T-cell (primary cell): ENCODE measurements around the gene SUSD1. TPM values are rescaled to one million over a fixed set of nuclear protein-coding genes. Genes with fewer than 3 reads are reported as not detected.

Source experiments
- ATAC-seq, 4 experiments: fragments of 200-7000 bp in 3 of 4; fragments of 150-1000 bp in 1 of 4; cut with Tn5 transposase; replicated peaks in 1 of 4; 1 replicate in 3 of 4; 2 replicates in 1 of 4; pipeline ENCODE4 v1.10.0; 2021; ENCODE audit warnings: moderate library complexity in 3 of 4, mild to moderate bottlenecking in 2 of 4, moderate number of reproducible peaks in 1 of 4
- CTCF ChIA-PET, 2 donors: fragments of 300-600 bp; sonication (Branson Sonifier 250); formaldehyde crosslinking; loops; one replicate each; lab custom pipeline; 2022; ENCODE audit warnings: antibody characterized with exemption in 2 of 2; lab: Charles Lee
- POLR2A ChIA-PET, 2 donors: fragments of 300-600 bp; sonication (Branson Sonifier 250); formaldehyde crosslinking; loops; one replicate each; lab custom pipeline; 2022; ENCODE audit warnings: antibody characterized with exemption in 2 of 2; lab: Charles Lee
- DNase-seq, 35 experiments: peaks; one replicate each; pipeline versions ENCODE4 v3.0.0 to v3.0.0-alpha.2; 2013 to 2023
- H3K27ac ChIP-seq: one replicate; pipeline ENCODE4 v1.5.1; 2013; ENCODE audit warnings: low read length
- H3K27me3 ChIP-seq, 2 experiments: replicated peaks in 1 of 2; 1 replicate in 1 of 2; 2 replicates in 1 of 2; pipeline versions ENCODE4 v1.6.1 to v1.7.0; 2013; ENCODE audit warnings: low read length in 1 of 2, mixed read lengths in 1 of 2; ENCODE audit not compliant: control insufficient read depth in 2 of 2, insufficient read depth in 2 of 2; ENCODE audit errors: extremely low read depth in 1 of 2
- H3K36me3 ChIP-seq, 2 donors: 1 replicate in 1 of 2; 2 replicates in 1 of 2; pipeline versions ENCODE4 v1.6.1 to v1.7.0; 2013; ENCODE audit warnings: low read length in 1 of 2; ENCODE audit not compliant: control insufficient read depth in 2 of 2, insufficient read depth in 1 of 2; ENCODE audit errors: extremely low read depth in 1 of 2
- H3K4me1 ChIP-seq, 2 experiments: 1 replicate in 1 of 2; 2 replicates in 1 of 2; pipeline versions ENCODE4 v1.6.1 to v1.7.0; 2013; ENCODE audit warnings: low read length in 2 of 2, mixed read lengths in 1 of 2; ENCODE audit not compliant: insufficient read depth in 2 of 2, control insufficient read depth in 1 of 2; ENCODE audit errors: extremely low read depth in 1 of 2
- H3K4me3 ChIP-seq, 2 donors: 1 replicate in 1 of 2; 2 replicates in 1 of 2; pipeline versions ENCODE4 v1.5.1 to v1.7.0; 2013; ENCODE audit warnings: mild to moderate bottlenecking in 2 of 2, low read length in 1 of 2, moderate library complexity in 1 of 2; ENCODE audit not compliant: control insufficient read depth in 1 of 2; ENCODE audit errors: extremely low read depth in 1 of 2
- H3K9me3 ChIP-seq: 2 replicates; pipeline ENCODE4 v1.7.0; 2013
- H3K27ac Mint-ChIP-seq, 2 donors: one replicate each; pipeline ENCODE4 v1.8.0; 2020 to 2021; ENCODE audit warnings: mild to moderate bottlenecking in 2 of 2, mixed read lengths in 2 of 2
- H3K27me3 Mint-ChIP-seq, 2 donors: one replicate each; pipeline ENCODE4 v1.8.0; 2021 to 2022; ENCODE audit warnings: mixed read lengths in 2 of 2
- H3K36me3 Mint-ChIP-seq: one replicate; pipeline ENCODE4 v1.8.0; 2021; ENCODE audit warnings: mixed read lengths
- H3K4me1 Mint-ChIP-seq, 3 donors: one replicate each; pipeline ENCODE4 v1.8.0; 2020 to 2022; ENCODE audit warnings: mixed read lengths in 3 of 3, mild to moderate bottlenecking in 1 of 3
- H3K4me3 Mint-ChIP-seq, 3 donors: one replicate each; pipeline ENCODE4 v1.8.0; 2020 to 2022; ENCODE audit warnings: mild to moderate bottlenecking in 3 of 3, mixed read lengths in 3 of 3, moderate library complexity in 3 of 3
- H3K9me3 Mint-ChIP-seq, 3 donors: one replicate each; pipeline ENCODE4 v1.8.0; 2020 to 2022; ENCODE audit warnings: mixed read lengths in 3 of 3
- WGBS: methylation state at CpG from one replicate; pipeline ENCODE4 v1.1.5; 2013; ENCODE audit warnings: missing lambda C conversion rate; ENCODE audit not compliant: insufficient coverage; 5-methylcytosine and 5-hydroxymethylcytosine counted together
- total RNA-seq, 35 experiments: library from RNA in 6 of 35; stranded (reverse) in 6 of 35; fragments of 120-200 nt in 1 of 35; gene quantifications; one replicate each; pipeline versions ENCODE4 v1.2.1 to v1.2.4 and lab custom pipeline; 2013 to 2026

SUSD1 gene
- total RNA-seq, 5 donors from 2014 or later (not counting 1 experiment from before 2014, with no cell fraction given) = 5.6 to 17.5 (median 7.9) TPM

- ChIA-PET POLR2A (interaction anchor here in 1 of 2 donors (0.7 kb wide), 1 partner anchor 317 kb away, joined by 4 read pairs; no protein-coding TSS in a partner anchor), CTCF (interaction anchor here in 1 of 2 donors (0.6 to 0.7 kb wide), 2 partner anchors 27 to 190 kb away, joined by 3 to 5 read pairs; no protein-coding TSS in a partner anchor)
- H3K9me3 Mint-ChIP-seq = peaks cover 0 to 4% (median 0%) of the 10 kb centered on the region in 3 donors
- peaks cover 15 to 49% of the 10 kb centered on the region in 2 experiments for H3K4me1 ChIP-seq
- H3K27ac ChIP-seq = no peak overlapping the region
- peaks cover 20% of the 10 kb centered on the region for H3K36me3 Mint-ChIP-seq
- H3K27me3 Mint-ChIP-seq = no peaks in the 10 kb centered on the region
- H3K36me3 ChIP-seq = no peaks in the 10 kb centered on the region
- no peak overlapping the region for H3K4me3 ChIP-seq
- no peaks in the 10 kb centered on the region for H3K27me3 ChIP-seq
- H3K4me3 Mint-ChIP-seq = no peak overlapping the region
- no peak overlapping the region for H3K27ac Mint-ChIP-seq
- DNase-seq = no peak
- H3K4me1 Mint-ChIP-seq = peaks cover 69 to 86% (median 77%) of the 10 kb centered on the region in 3 donors
- H3K9me3 ChIP-seq = no peaks in the 10 kb centered on the region
- WGBS = 100% methylated on average over 3 of the region's 5 CpGs
- ATAC-seq = no peak
These were observed 4.1 kb downstream of the SUSD1 start for GRCh38 chr9:112170968-112171367.

GRCh38 chr9:112170235-112170634 lies 4.9 kb downstream of the SUSD1 start:
- ChIA-PET CTCF (no interaction called here), POLR2A (no interaction called here)
- Histone ChIP-seq H3K27ac (no peak overlapping the region), H3K27me3 (no peaks in the 10 kb centered on the region), H3K36me3 (no peaks in the 10 kb centered on the region), H3K4me3 (no peak overlapping the region), H3K9me3 (no peaks in the 10 kb centered on the region), H3K4me1 (peaks cover 15 to 41% of the 10 kb centered on the region in 2 experiments)
- Mint-ChIP-seq H3K4me1 (peaks cover 67 to 86% (median 75%) of the 10 kb centered on the region in 3 donors), H3K9me3 (peaks cover 0 to 4% (median 0%) of the 10 kb centered on the region in 3 donors), H3K36me3 (peaks cover 20% of the 10 kb centered on the region), H3K27ac (no peak overlapping the region), H3K4me3 (no peak overlapping the region), H3K27me3 (no peaks in the 10 kb centered on the region)
- DNase-seq (no peak), ATAC-seq (no peak)
- 95% methylated on average over 4 of the region's 4 CpGs for WGBS

GRCh38 chr9:112169368-112169767 lies 5.7 kb downstream of the SUSD1 start:
- Mint-ChIP-seq H3K4me3 (peak overlapping the region in 1 of 3 donors; percentile 29), H3K9me3 (peaks cover 0 to 4% (median 0%) of the 10 kb centered on the region in 3 donors), H3K36me3 (peaks cover 19% of the 10 kb centered on the region), H3K27ac (peak overlapping the region in 1 of 2 donors; percentile 27), H3K4me1 (peaks cover 65 to 82% (median 73%) of the 10 kb centered on the region in 3 donors), H3K27me3 (no peaks in the 10 kb centered on the region)
- Histone ChIP-seq H3K4me1 (peaks cover 15 to 38% of the 10 kb centered on the region in 2 experiments), H3K4me3 (no peak overlapping the region), H3K27ac (no peak overlapping the region), H3K27me3 (no peaks in the 10 kb centered on the region), H3K36me3 (no peaks in the 10 kb centered on the region), H3K9me3 (no peaks in the 10 kb centered on the region)
- CTCF ChIA-PET = no interaction called here
- no peak for DNase-seq
- POLR2A ChIA-PET = no interaction called here
- 20% methylated on average over 1 of the region's 6 CpGs for WGBS
- ATAC-seq = no peak

- Mint-ChIP-seq H3K4me1 (peaks cover 53 to 70% (median 61%) of the 10 kb centered on the region in 3 donors), H3K36me3 (peaks cover 17% of the 10 kb centered on the region), H3K27ac (peak overlapping the region in 1 of 2 donors; percentile 39), H3K4me3 (no peak overlapping the region), H3K27me3 (no peaks in the 10 kb centered on the region), H3K9me3 (peaks cover 0 to 4% (median 0%) of the 10 kb centered on the region in 3 donors)
- Histone ChIP-seq H3K4me1 (peaks cover 5 to 27% of the 10 kb centered on the region in 2 experiments), H3K36me3 (no peaks in the 10 kb centered on the region), H3K9me3 (no peaks in the 10 kb centered on the region), H3K27ac (no peak overlapping the region), H3K27me3 (no peaks in the 10 kb centered on the region), H3K4me3 (no peak overlapping the region)
- ChIA-PET POLR2A (no interaction called here), CTCF (no interaction called here)
- ATAC-seq = peak in 3 of 4 experiments; percentile 34 to 67 (median 64)
- no peak for DNase-seq
- no CpG with 5 or more reads among the region's 3 CpGs for WGBS
These were observed 6.9 kb downstream of the SUSD1 start for GRCh38 chr9:112168197-112168596.

GRCh38 chr9:112166176-112167140 lies 8.6 kb downstream of the SUSD1 start:
- H3K36me3 ChIP-seq = no peaks in the 10 kb centered on the region
- peaks cover 0 to 11% of the 10 kb centered on the region in 2 experiments for H3K4me1 ChIP-seq
- no peak overlapping the region for H3K4me3 ChIP-seq
- no peak overlapping the region for H3K27ac Mint-ChIP-seq
- H3K27ac ChIP-seq = no peak overlapping the region
- WGBS = 93% methylated on average over 8 of the region's 12 CpGs
- no peaks in the 10 kb centered on the region for H3K9me3 ChIP-seq
- ChIA-PET CTCF (no interaction called here), POLR2A (no interaction called here)
- H3K27me3 ChIP-seq = no peaks in the 10 kb centered on the region
- H3K9me3 Mint-ChIP-seq = no peaks in the 10 kb centered on the region
- H3K27me3 Mint-ChIP-seq = no peaks in the 10 kb centered on the region
- no peak for DNase-seq
- ATAC-seq = no peak
- H3K4me1 Mint-ChIP-seq = peaks cover 40 to 53% (median 49%) of the 10 kb centered on the region in 3 donors
- H3K4me3 Mint-ChIP-seq = no peak overlapping the region
- peaks cover 10% of the 10 kb centered on the region for H3K36me3 Mint-ChIP-seq

GRCh38 chr9:112162621-112163413 lies 12.3 kb downstream of the SUSD1 start:
- no peak for ATAC-seq
- Histone ChIP-seq H3K4me3 (no peak overlapping the region), H3K9me3 (no peaks in the 10 kb centered on the region), H3K36me3 (no peaks in the 10 kb centered on the region), H3K27ac (no peak overlapping the region), H3K27me3 (no peaks in the 10 kb centered on the region), H3K4me1 (no peaks in the 10 kb centered on the region)
- H3K4me3 Mint-ChIP-seq = no peak overlapping the region
- H3K27ac Mint-ChIP-seq = no peak overlapping the region
- peaks cover 13 to 26% (median 20%) of the 10 kb centered on the region in 3 donors for H3K4me1 Mint-ChIP-seq
- DNase-seq = no peak
- WGBS = 100% methylated on average over 1 of the region's 5 CpGs
- ChIA-PET CTCF (interaction anchor here in 1 of 2 donors (0.8 kb wide), 1 partner anchor 11 kb away, joined by 3 read pairs; no protein-coding TSS in a partner anchor), POLR2A (interaction anchor here (0.6 to 1.0 kb wide), 3 partner anchors 9 to 499 kb away, joined by 4 to 5 read pairs (median 5); no protein-coding TSS in a partner anchor)
- H3K36me3 Mint-ChIP-seq = no peaks in the 10 kb centered on the region
- H3K9me3 Mint-ChIP-seq = no peaks in the 10 kb centered on the region
- no peaks in the 10 kb centered on the region for H3K27me3 Mint-ChIP-seq
